GM12878 (cell line): ENCODE measurements around the gene DACT3. TPM values are rescaled to one million over a fixed set of nuclear protein-coding genes. Genes with fewer than 3 reads are reported as not detected.

Experiments used
- ATAC-seq: fragments of 200-7000 bp; cut with Tn5 transposase; 3 replicates; pipeline ENCODE4 v1.9.1; 2020; ENCODE audit warnings: mild to moderate bottlenecking, moderate library complexity
- BruUV-seq: library from RNA; stranded (reverse); fragments of 400-500 nt; replicated peaks from 2 replicates; lab custom pipeline; 2021; lab: Mats Ljungman, UMichigan
- CTCF ChIA-PET: fragments of 300-600 bp; sonication (Branson Sonifier 250); formaldehyde crosslinking; extraction: SDS; loops from one replicate; lab custom pipeline; 2021; ENCODE audit warnings: inconsistent platforms; lab: Yijun Ruan, JAX
- POLR2A ChIA-PET: fragments of 350-600 bp; formaldehyde crosslinking; extraction: SDS; loops from one replicate; lab custom pipeline; 2021; ENCODE audit warnings: inconsistent platforms; lab: Charles Lee
- RAD21 ChIA-PET: fragments of 300-600 bp; sonication (Branson Sonifier 250); formaldehyde crosslinking; loops from one replicate; lab custom pipeline; 2023; ENCODE audit warnings: antibody characterized with exemption; ENCODE audit not compliant: unreplicated experiment; lab: Charles Lee
- SMC1A ChIA-PET: fragments of 300-600 bp; sonication (Branson Sonifier 250); formaldehyde crosslinking; loops from one replicate; lab custom pipeline; 2023; ENCODE audit not compliant: unreplicated experiment, uncharacterized antibody; lab: Charles Lee
- DNase-seq: peaks from one replicate; pipeline ENCODE4 v3.0.0-alpha.2; 2011; ENCODE audit warnings: low read depth, low spot score
- FAIRE-seq: peaks from 3 replicates; lab custom pipeline; 2011; peaks lifted over from hg19 to GRCh38; lab: Jason Lieb, UNC
- H2AFZ ChIP-seq: 2 replicates; pipeline ENCODE4 v1.6.0; 2011; ENCODE audit warnings: low read depth, low read length, control low read depth; ENCODE audit not compliant: control insufficient read depth
- H3K27ac ChIP-seq: 2 replicates; pipeline ENCODE4 v1.5.1; 2011; ENCODE audit warnings: control low read depth; ENCODE audit not compliant: control insufficient read depth, insufficient read depth
- H3K27me3 ChIP-seq, 2 experiments: replicated peaks in 1 of 2; 2 replicates each; pipeline versions ENCODE4 v1.6.0 to v1.6.1; 2011; ENCODE audit warnings: low read length in 1 of 2; ENCODE audit not compliant: control insufficient read depth in 2 of 2, insufficient read depth in 2 of 2
- H3K36me3 ChIP-seq, 2 experiments: 2 replicates each; pipeline ENCODE4 v1.5.1; 2011; ENCODE audit warnings: low read length in 1 of 2; ENCODE audit not compliant: control insufficient read depth in 2 of 2, insufficient read depth in 2 of 2
- H3K4me1 ChIP-seq: 2 replicates; pipeline ENCODE4 v1.6.1; 2011; ENCODE audit warnings: mild to moderate bottlenecking, low read length, moderate library complexity, mixed read lengths; ENCODE audit not compliant: control insufficient read depth, insufficient read depth
- H3K4me2 ChIP-seq: 2 replicates; pipeline ENCODE4 v1.6.0; 2011; ENCODE audit warnings: control low read depth; ENCODE audit not compliant: control insufficient read depth, insufficient read depth
- H3K4me3 ChIP-seq: fragments of 200-600 bp; sonication (generic); 2 replicates; pipeline ENCODE4 v1.5.1; 2016
- H3K79me2 ChIP-seq: 2 replicates; pipeline ENCODE4 v1.6.0; 2011; ENCODE audit warnings: low read length; ENCODE audit not compliant: control insufficient read depth, insufficient read depth
- H3K9ac ChIP-seq: 2 replicates; pipeline ENCODE4 v1.8.0; 2011; ENCODE audit warnings: low read length, control low read depth, mixed read lengths; ENCODE audit not compliant: control insufficient read depth, insufficient read depth
- H3K9me3 ChIP-seq: replicated peaks from 3 replicates; pipeline ENCODE4 v1.5.1; 2011; ENCODE audit warnings: mild to moderate bottlenecking, low read length; ENCODE audit not compliant: control insufficient read depth, insufficient read depth
- H4K20me1 ChIP-seq: 2 replicates; pipeline ENCODE4 v1.6.0; 2011; ENCODE audit not compliant: control insufficient read depth, insufficient read depth
- ASH2L ChIP-seq: fragments of 300-600, 200-600 bp; sonication (generic); IDR thresholded peaks from 2 replicates; pipeline ENCODE4 v1.6.1; 2017; ENCODE audit warnings: low read depth, mild to moderate bottlenecking, borderline replicate concordance
- BCLAF1 ChIP-seq: fragments of 450-650 bp; IDR thresholded peaks from 2 replicates; pipeline ENCODE4 v1.6.1; 2017; ENCODE audit warnings: antibody characterized with exemption, mild to moderate bottlenecking, moderate library complexity
- BHLHE40 ChIP-seq, 2 experiments: fragments of 450-650 bp in 1 of 2; IDR thresholded peaks; 2 replicates each; pipeline ENCODE4 v1.6.1; 2011 to 2017; ENCODE audit warnings: low read depth in 2 of 2, borderline replicate concordance in 1 of 2, improper control_type of control experiment in 1 of 2, low read length in 1 of 2, mild to moderate bottlenecking in 1 of 2
- CBX3 ChIP-seq: fragments of 200-600 bp; sonication (generic); IDR thresholded peaks from 2 replicates; pipeline ENCODE4 v1.6.1; 2016; ENCODE audit warnings: low read depth, borderline replicate concordance
- CREM ChIP-seq: IDR thresholded peaks from 2 replicates; pipeline ENCODE4 v1.6.1; 2014; ENCODE audit warnings: antibody characterized with exemption, low read depth
- ESRRA ChIP-seq: IDR thresholded peaks from 2 replicates; pipeline ENCODE4 v1.6.1; 2012; ENCODE audit warnings: mild to moderate bottlenecking, low read length, improper control_type of control experiment
- RUNX3 ChIP-seq: IDR thresholded peaks from 2 replicates; pipeline ENCODE4 v1.6.1; 2012; ENCODE audit warnings: low read length, inconsistent platforms
- TCF7 ChIP-seq: IDR thresholded peaks from 2 replicates; pipeline ENCODE4 v1.6.1; 2014; ENCODE audit warnings: antibody characterized with exemption, borderline replicate concordance
- WRNIP1 ChIP-seq: IDR thresholded peaks from 2 replicates; pipeline ENCODE4 v1.6.1; 2011; ENCODE audit warnings: low read depth, low read length, improper control_type of control experiment, borderline replicate concordance
- ZBTB4 ChIP-seq: fragments of 450-650 bp; formaldehyde crosslinking; IDR thresholded peaks from 2 replicates; pipeline ENCODE4 v1.4.0; 2022; ENCODE audit warnings: mild to moderate bottlenecking, moderate library complexity
- ZSCAN29 ChIP-seq: fragments of 450-650 bp; IDR thresholded peaks from 2 replicates; pipeline ENCODE4 v1.6.1; 2017; ENCODE audit warnings: mild to moderate bottlenecking, moderate library complexity
- WGBS: methylation state at CpG from one replicate; pipeline ENCODE4 v1.1.6; 2016; ENCODE audit warnings: low lambda C conversion rate; ENCODE audit not compliant: insufficient replicate concordance, insufficient coverage; ENCODE audit errors: missing lambda C conversion rate; 5-methylcytosine and 5-hydroxymethylcytosine counted together
- in situ Hi-C: fragments of 300-500 bp; cut with MboI; formaldehyde crosslinking; loops from 9 replicates; pipeline ENCODE4 v1.14.3; 2018; ENCODE audit warnings: mixed read lengths
- intact Hi-C: fragments of 100-400 bp; cut with micrococcal nuclease; formaldehyde crosslinking; loops from one replicate; pipeline ENCODE4 v1.14.2; 2022; ENCODE audit not compliant: unreplicated experiment
- polyA plus RNA-seq, 11 experiments: library from polyadenylated mRNA; depleted of rRNA in 4 of 11; unstranded in 6 of 11; stranded (reverse) in 5 of 11; fragments of >200 nt; fragmentation: Nextera tagmentation in 4 of 11; fragmentation: Illumina TruSeq in 1 of 11; extraction: Ambion mirVana in 4 of 11; extraction: Trizol in 1 of 11; gene quantifications; 1 replicate in 1 of 11; 2 replicates in 10 of 11; pipeline versions ENCODE4 v1.2.1 to v1.2.3, GENCODE V29; 2011 to 2016; ENCODE audit warnings: inconsistent platforms in 2 of 11, missing spikeins in 2 of 11, low read depth in 1 of 11
- total RNA-seq, 4 experiments: library from RNA; depleted of rRNA in 3 of 4; stranded (reverse); fragments of >200 nt in 3 of 4; fragmentation: Illumina TruSeq in 1 of 4; extraction: Trizol in 1 of 4; gene quantifications; 2 replicates each; pipeline versions ENCODE4 v1.2.1 to v1.2.3, GENCODE V29; 2013 to 2021
- TF ChIP-seq, protein P1 (sequence below): IDR thresholded peaks from 2 replicates; pipeline ENCODE4 v1.6.1; 2012; ENCODE audit warnings: low read depth, low read length, improper control_type of control experiment

DACT3 gene
- total and polyA plus RNA-seq, 10 of the 15 experiments (the other 5 are each of a cell fraction or from before 2014, with no cell fraction given): 0.05 to 2.5 (median 0.35) TPM; not detected in 1

DNA sequence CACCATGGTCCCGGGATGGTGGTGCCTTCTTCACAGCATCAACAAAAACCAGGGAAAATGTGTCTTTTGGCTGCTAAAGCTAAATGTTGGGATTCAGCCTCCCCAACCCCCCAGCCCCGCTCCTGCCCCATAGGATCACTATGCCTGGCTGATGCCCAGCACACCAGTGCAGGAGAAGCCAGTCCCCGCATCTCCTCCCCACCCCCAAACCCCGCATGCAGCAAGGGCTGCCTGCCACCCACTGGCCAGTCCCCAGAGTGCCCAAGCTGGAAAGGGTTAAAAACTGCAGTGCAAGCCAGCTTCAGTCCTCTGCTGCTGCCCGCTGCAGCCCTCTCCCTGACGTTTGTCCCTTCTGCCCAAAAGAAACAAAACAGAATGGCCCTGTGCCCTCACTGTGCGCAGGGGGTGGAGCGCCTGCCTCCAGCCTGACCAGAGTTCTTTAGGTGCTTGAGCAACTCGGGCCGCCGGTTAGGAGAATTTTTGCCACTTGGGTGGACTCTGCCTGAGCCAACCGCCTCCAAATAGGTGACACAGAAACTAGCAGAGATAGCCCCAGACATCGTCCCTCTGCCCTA is 56.1 kb downstream of the DACT3 start (continued):
- no peak for TF ChIP-seq BCLAF1
- no peak for TF ChIP-seq BHLHE40 (IDR thresholded peaks at IDR 0.05; ENCODE audit: borderline replicate concordance in 1 of 2, low read depth in 2 of 2, low read length in 1 of 2)
- TF ChIP-seq WRNIP1: no peak
- TF ChIP-seq, all 136 proteins: peak for 0

- ATAC-seq (no peak), FAIRE-seq (no peak), DNase-seq (no peak)
- ChIA-PET SMC1A (interaction anchor here (0.6 to 4.7 kb wide), 5 partner anchors 12 to 61 kb away, joined by 3 to 83 read pairs (median 6); partner anchors contain the start of gene DACT3), RAD21 (interaction anchor here (1.0 to 4.7 kb wide), 5 partner anchors 9 to 635 kb away, joined by 3 to 48 read pairs (median 37); partner anchors contain the start of gene DACT3), CTCF (interaction anchor here (0.8 to 5.6 kb wide), 4 partner anchors 11 to 58 kb away, joined by 3 to 73 read pairs (median 32); partner anchors contain the start of gene DACT3), POLR2A (interaction anchor here (0.6 to 7.3 kb wide), 9 partner anchors 8 to 921 kb away, joined by 3 to 72 read pairs (median 4); partner anchors contain the start of genes DACT3 and PTGIR)
- no peak overlapping the region for H2AFZ ChIP-seq
- peak overlapping the region; percentile 99; the same call in 1 of the 2 replicates for H3K4me3 ChIP-seq
- H3K36me3 ChIP-seq: peaks cover 31 to 32% of the 10 kb centered on the region in 2 experiments
- H3K4me1 ChIP-seq: peaks cover 12% of the 10 kb centered on the region
- BruUV-seq: no TSS peak
- H3K27ac ChIP-seq: peak overlapping the region; percentile 92
- H3K27me3 ChIP-seq: no peaks in the 10 kb centered on the region
- in situ Hi-C loops: no loop called here
- H3K9ac ChIP-seq: peak overlapping the region; percentile 99
- H3K9me3 ChIP-seq: peaks cover 5% of the 10 kb centered on the region; the same call in 2 of the 3 replicates
- peak overlapping the region; percentile 93 for H3K4me2 ChIP-seq
- H4K20me1 ChIP-seq: peaks cover 14% of the 10 kb centered on the region
- intact Hi-C loops: no loop called here
- peaks cover 49% of the 10 kb centered on the region for H3K79me2 ChIP-seq
- 90% methylated on average over 7 of the region's 9 CpGs for WGBS
- TF ChIP-seq ASH2L (no peak), ESRRA (no peak), ZBTB4 (CRISPR knock-in tag) (no peak), TCF7 (no peak), CBX3 (no peak), CREM (no peak), ZSCAN29 (no peak), RUNX3 (no peak)
- TF ChIP-seq, protein P1, sequence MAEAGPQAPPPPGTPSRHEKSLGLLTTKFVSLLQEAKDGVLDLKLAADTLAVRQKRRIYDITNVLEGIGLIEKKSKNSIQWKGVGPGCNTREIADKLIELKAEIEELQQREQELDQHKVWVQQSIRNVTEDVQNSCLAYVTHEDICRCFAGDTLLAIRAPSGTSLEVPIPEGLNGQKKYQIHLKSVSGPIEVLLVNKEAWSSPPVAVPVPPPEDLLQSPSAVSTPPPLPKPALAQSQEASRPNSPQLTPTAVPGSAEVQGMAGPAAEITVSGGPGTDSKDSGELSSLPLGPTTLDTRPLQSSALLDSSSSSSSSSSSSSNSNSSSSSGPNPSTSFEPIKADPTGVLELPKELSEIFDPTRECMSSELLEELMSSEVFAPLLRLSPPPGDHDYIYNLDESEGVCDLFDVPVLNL: no peak
Observed at GRCh38 chr19:46603752-46604231, 57.2 kb downstream of the DACT3 start.
